MCF 10A (cell line): ENCODE results near the gene FLT4. TPM values are rescaled to one million over a fixed set of nuclear protein-coding genes. Genes with fewer than 3 reads are reported as not detected.

Experiments used
- BruUV-seq: library from RNA; stranded (reverse); fragments of 400-500 nt; replicated peaks from 2 replicates; lab custom pipeline; 2021; lab: Mats Ljungman, UMichigan
- CTCF ChIA-PET: fragments of 300-600 bp; sonication (Branson Sonifier 250); formaldehyde crosslinking; extraction: SDS; loops from one replicate; lab custom pipeline; 2021; ENCODE audit warnings: antibody characterized with exemption, inconsistent platforms; lab: Yijun Ruan, JAX
- POLR2A ChIA-PET: fragments of 300-600, 350-650 bp; sonication (Branson Sonifier 250); formaldehyde crosslinking; extraction: SDS; loops from one replicate; lab custom pipeline; 2020; ENCODE audit warnings: antibody characterized with exemption, inconsistent platforms; lab: Yijun Ruan, JAX
- DNase-seq: peaks from one replicate; pipeline ENCODE4 v3.0.0-alpha.2; 2018; ENCODE audit not compliant: unreplicated experiment
- H3K27ac Mint-ChIP-seq: one replicate; pipeline ENCODE4 v1.8.0; 2022; ENCODE audit warnings: mild to moderate bottlenecking, low read depth, mixed read lengths; ENCODE audit not compliant: unreplicated experiment
- H3K27me3 Mint-ChIP-seq: one replicate; pipeline ENCODE4 v1.8.0; 2022; ENCODE audit warnings: mixed read lengths; ENCODE audit not compliant: insufficient read depth, unreplicated experiment
- H3K36me3 Mint-ChIP-seq: one replicate; pipeline ENCODE4 v1.8.0; 2022; ENCODE audit warnings: mild to moderate bottlenecking, moderate library complexity, mixed read lengths; ENCODE audit not compliant: insufficient read depth, unreplicated experiment
- H3K4me1 Mint-ChIP-seq: one replicate; pipeline ENCODE4 v1.8.0; 2022; ENCODE audit warnings: mixed read lengths; ENCODE audit not compliant: insufficient read depth, unreplicated experiment
- H3K4me3 Mint-ChIP-seq: one replicate; pipeline ENCODE4 v1.8.0; 2022; ENCODE audit warnings: mild to moderate bottlenecking, moderate library complexity, mixed read lengths; ENCODE audit not compliant: unreplicated experiment
- H3K9me3 Mint-ChIP-seq: one replicate; pipeline ENCODE4 v1.8.0; 2022; ENCODE audit warnings: mixed read lengths; ENCODE audit not compliant: unreplicated experiment
- CTCF ChIP-seq: fragments of 200-600 bp; IDR thresholded peaks from one replicate; pipeline ENCODE4 v1.8.0; 2022; ENCODE audit warnings: antibody characterized with exemption, mild to moderate bottlenecking; ENCODE audit not compliant: unreplicated experiment
- intact Hi-C: fragments of 100-400 bp; cut with micrococcal nuclease; formaldehyde crosslinking; loops from 2 replicates; pipeline ENCODE4 v1.14.1; 2022
- total RNA-seq: library from RNA; stranded (reverse); gene quantifications from 2 replicates; pipeline ENCODE4 v1.2.3, GENCODE V29; 2022

The FLT4 gene
- total RNA-seq, 1 experiment from 2014 or later = not detected

- Mint-ChIP-seq H3K27me3 (no peaks in the 10 kb centered on the region), H3K36me3 (peaks cover 22% of the 10 kb centered on the region), H3K27ac (no peak overlapping the region), H3K9me3 (no peaks in the 10 kb centered on the region), H3K4me1 (no peaks in the 10 kb centered on the region), H3K4me3 (no peak overlapping the region)
- intact Hi-C loops = no loop called here
- BruUV-seq = no TSS peak
- CTCF ChIA-PET = no interaction called here
- POLR2A ChIA-PET = interaction anchor here (0.7 to 3.0 kb wide), 3 partner anchors 8 to 15 kb away, joined by 3 to 10 read pairs (median 10); no protein-coding TSS in a partner anchor
- no peak for DNase-seq
- no peak for TF ChIP-seq CTCF
These were observed 65.7 kb downstream of the FLT4 start for GRCh38 chr5:180583738-180584137.

- Mint-ChIP-seq H3K36me3 (peaks cover 52% of the 10 kb centered on the region), H3K27me3 (no peaks in the 10 kb centered on the region), H3K4me1 (no peaks in the 10 kb centered on the region), H3K4me3 (no peak overlapping the region), H3K27ac (no peak overlapping the region), H3K9me3 (no peaks in the 10 kb centered on the region)
- intact Hi-C loops = no loop called here
- ChIA-PET POLR2A (interaction anchor here (0.6 to 1.4 kb wide), 5 partner anchors 9 to 73 kb away, joined by 3 to 5 read pairs (median 3); no protein-coding TSS in a partner anchor), CTCF (interaction anchor here (1.3 kb wide), 1 partner anchor 26 kb away, joined by 6 read pairs; no protein-coding TSS in a partner anchor)
- no peak for TF ChIP-seq CTCF
- no TSS peak for BruUV-seq
- no peak for DNase-seq
These were observed 68.7 kb downstream of the FLT4 start for GRCh38 chr5:180580681-180581080.

GRCh38 chr5:180575571-180575970 lies 73.8 kb downstream of the FLT4 start:
- POLR2A ChIA-PET = interaction anchor here (3.0 kb wide), 1 partner anchor 9 kb away, joined by 10 read pairs; no protein-coding TSS in a partner anchor
- BruUV-seq = no TSS peak
- no peak overlapping the region for H3K4me3 Mint-ChIP-seq
- H3K36me3 Mint-ChIP-seq = peaks cover 89% of the 10 kb centered on the region
- DNase-seq = no peak
- H3K9me3 Mint-ChIP-seq = no peaks in the 10 kb centered on the region
- no peak for TF ChIP-seq CTCF
- CTCF ChIA-PET = interaction anchor here (0.7 kb wide), 1 partner anchor 605 kb away, joined by 4 read pairs; no protein-coding TSS in a partner anchor
- no peaks in the 10 kb centered on the region for H3K4me1 Mint-ChIP-seq
- intact Hi-C loops = no loop called here
- H3K27ac Mint-ChIP-seq = no peak overlapping the region
- no peaks in the 10 kb centered on the region for H3K27me3 Mint-ChIP-seq

- no peaks in the 10 kb centered on the region for H3K4me1 Mint-ChIP-seq
- intact Hi-C loops = loop anchor here (5.0 kb wide), 1 partner anchor 67 kb away; no protein-coding TSS in a partner anchor
- no TSS peak for BruUV-seq
- ChIA-PET CTCF (interaction anchor here (0.8 to 1.0 kb wide), 3 partner anchors 22 to 361 kb away, joined by 3 to 4 read pairs (median 3); no protein-coding TSS in a partner anchor), POLR2A (interaction anchor here (1.1 to 2.1 kb wide), 4 partner anchors 9 to 19 kb away, joined by 3 to 10 read pairs (median 6); no protein-coding TSS in a partner anchor)
- no peak overlapping the region for H3K27ac Mint-ChIP-seq
- DNase-seq = no peak
- no peak for TF ChIP-seq CTCF
- H3K36me3 Mint-ChIP-seq = peaks cover 93% of the 10 kb centered on the region
- no peaks in the 10 kb centered on the region for H3K9me3 Mint-ChIP-seq
- H3K27me3 Mint-ChIP-seq = no peaks in the 10 kb centered on the region
- H3K4me3 Mint-ChIP-seq = no peak overlapping the region
These were observed 80.5 kb downstream of the FLT4 start for GRCh38 chr5:180568914-180569313.
